ENCODE results near the gene F13A1. TPM values are rescaled to one million over a fixed set of nuclear protein-coding genes. Genes with fewer than 3 reads are reported as not detected.

F13A1 gene
- 0.14 TPM for polyA plus RNA-seq (2012; ENCODE audit: low read depth, missing spikeins)

- TF ChIP-seq SPI1 (IDR thresholded peaks at IDR 0.05; ENCODE audit: low read depth, low read length) (no peak), POLR2AphosphoS5 (IDR thresholded peaks at IDR 0.05; ENCODE audit: low read depth, low read length) (no peak), POU2F2 (IDR thresholded peaks at IDR 0.05; ENCODE audit: low read depth, low read length) (no peak), POLR2A (IDR thresholded peaks at IDR 0.05; ENCODE audit: low read depth, low read length) (no peak)
- DNase-seq (ENCODE audit: insufficient read length, low spot score) (no peak), FAIRE-seq (no peak)
These were observed at the start of gene F13A1 for GRCh38 chr6:6319952-6320811. Gene F13A1, minus strand, starts transcription at chr6:6320662. Its CDS starts 1,998 bp downstream, at chr6:6318664.

- FAIRE-seq (no peak), DNase-seq (ENCODE audit: insufficient read length, low spot score) (no peak)
- TF ChIP-seq PAX5 (IDR thresholded peaks at IDR 0.05; ENCODE audit: insufficient read depth, low read length, severe bottlenecking) (no peak), POLR2AphosphoS5 (IDR thresholded peaks at IDR 0.05; ENCODE audit: low read depth, low read length) (no peak), POLR2A (IDR thresholded peaks at IDR 0.05; ENCODE audit: low read depth, low read length) (no peak), POU2F2 (IDR thresholded peaks at IDR 0.05; ENCODE audit: low read depth, low read length) (no peak), TAF1 (IDR thresholded peaks at IDR 0.05; ENCODE audit: low read depth, low read length) (no peak), SPI1 (IDR thresholded peaks at IDR 0.05; ENCODE audit: low read depth, low read length) (no peak)
These were observed 48.2 kb upstream of the F13A1 start for GRCh38 chr6:6368684-6369052.

GRCh38 chr6:6368040-6368683 is 47.7 kb upstream of the F13A1 start:
- FAIRE-seq (no peak), DNase-seq (ENCODE audit: insufficient read length, low spot score) (no peak)
- no peak for TF ChIP-seq POLR2AphosphoS5 (IDR thresholded peaks at IDR 0.05; ENCODE audit: low read depth, low read length)

GRCh38 chr6:6366803-6367202 is 46.3 kb upstream of the F13A1 start:
- FAIRE-seq (no peak), DNase-seq (ENCODE audit: insufficient read length, low spot score) (no peak)
- TF ChIP-seq TAF1 (IDR thresholded peaks at IDR 0.05; ENCODE audit: low read depth, low read length) (no peak), POLR2A (IDR thresholded peaks at IDR 0.05; ENCODE audit: low read depth, low read length) (no peak), POLR2AphosphoS5 (IDR thresholded peaks at IDR 0.05; ENCODE audit: low read depth, low read length) (no peak), PAX5 (IDR thresholded peaks at IDR 0.05; ENCODE audit: insufficient read depth, low read length, severe bottlenecking) (no peak), POU2F2 (IDR thresholded peaks at IDR 0.05; ENCODE audit: low read depth, low read length) (no peak)

- no peak for DNase-seq (ENCODE audit: insufficient read length, low spot score)
- no peak for FAIRE-seq
- TF ChIP-seq TAF1 (IDR thresholded peaks at IDR 0.05; ENCODE audit: low read depth, low read length), result no peak
- no peak for TF ChIP-seq POLR2A (IDR thresholded peaks at IDR 0.05; ENCODE audit: low read depth, low read length)
- no peak for TF ChIP-seq POLR2AphosphoS5 (IDR thresholded peaks at IDR 0.05; ENCODE audit: low read depth, low read length)
- no peak for TF ChIP-seq SPI1 (IDR thresholded peaks at IDR 0.05; ENCODE audit: low read depth, low read length)
- TF ChIP-seq PAX5 (IDR thresholded peaks at IDR 0.05; ENCODE audit: insufficient read depth, low read length, severe bottlenecking), result no peak
- TF ChIP-seq POU2F2 (IDR thresholded peaks at IDR 0.05; ENCODE audit: low read depth, low read length), result no peak
These were observed 44.8 kb upstream of the F13A1 start for GRCh38 chr6:6365242-6365641.

GRCh38 chr6:6362056-6362840 is 41.8 kb upstream of the F13A1 start:
- no peak for DNase-seq (ENCODE audit: insufficient read length, low spot score)
- FAIRE-seq, result no peak
- TF ChIP-seq TAF1 (IDR thresholded peaks at IDR 0.05; ENCODE audit: low read depth, low read length) (no peak), SPI1 (IDR thresholded peaks at IDR 0.05; ENCODE audit: low read depth, low read length) (no peak), POLR2A (IDR thresholded peaks at IDR 0.05; ENCODE audit: low read depth, low read length) (no peak), PAX5 (IDR thresholded peaks at IDR 0.05; ENCODE audit: insufficient read depth, low read length, severe bottlenecking) (no peak), POU2F2 (IDR thresholded peaks at IDR 0.05; ENCODE audit: low read depth, low read length) (no peak)

GRCh38 chr6:6357530-6357929 is 37.1 kb upstream of the F13A1 start:
- DNase-seq (ENCODE audit: insufficient read length, low spot score), result no peak
- no peak for TF ChIP-seq POLR2AphosphoS5 (IDR thresholded peaks at IDR 0.05; ENCODE audit: low read depth, low read length)
- TF ChIP-seq POLR2A (IDR thresholded peaks at IDR 0.05; ENCODE audit: low read depth, low read length), result no peak
- TF ChIP-seq SPI1 (IDR thresholded peaks at IDR 0.05; ENCODE audit: low read depth, low read length), result no peak
- no peak for TF ChIP-seq POU2F2 (IDR thresholded peaks at IDR 0.05; ENCODE audit: low read depth, low read length)
- TF ChIP-seq PAX5 (IDR thresholded peaks at IDR 0.05; ENCODE audit: insufficient read depth, low read length, severe bottlenecking), result no peak
- TF ChIP-seq TAF1 (IDR thresholded peaks at IDR 0.05; ENCODE audit: low read depth, low read length), result no peak
- no peak for FAIRE-seq

GRCh38 chr6:6357032-6357431 is 36.6 kb upstream of the F13A1 start:
- DNase-seq (ENCODE audit: insufficient read length, low spot score), result no peak
- TF ChIP-seq PAX5 (IDR thresholded peaks at IDR 0.05; ENCODE audit: insufficient read depth, low read length, severe bottlenecking) (no peak), TAF1 (IDR thresholded peaks at IDR 0.05; ENCODE audit: low read depth, low read length) (no peak), POU2F2 (IDR thresholded peaks at IDR 0.05; ENCODE audit: low read depth, low read length) (no peak)
- no peak for FAIRE-seq

GRCh38 chr6:6352772-6353171 is 32.3 kb upstream of the F13A1 start:
- TF ChIP-seq POLR2AphosphoS5 (IDR thresholded peaks at IDR 0.05; ENCODE audit: low read depth, low read length) (no peak), TAF1 (IDR thresholded peaks at IDR 0.05; ENCODE audit: low read depth, low read length) (no peak), POU2F2 (IDR thresholded peaks at IDR 0.05; ENCODE audit: low read depth, low read length) (no peak), PAX5 (IDR thresholded peaks at IDR 0.05; ENCODE audit: insufficient read depth, low read length, severe bottlenecking) (no peak), POLR2A (IDR thresholded peaks at IDR 0.05; ENCODE audit: low read depth, low read length) (no peak), SPI1 (IDR thresholded peaks at IDR 0.05; ENCODE audit: low read depth, low read length) (no peak)
- peak; percentile 71 for FAIRE-seq
- no peak for DNase-seq (ENCODE audit: insufficient read length, low spot score)
